ENCODE data around the gene AP5B1. TPM values are rescaled to one million over a fixed set of nuclear protein-coding genes. Genes with fewer than 3 reads are reported as not detected.
A peak's percentile ranks its signal among the peaks of the same experiment; 100 is the strongest.

Gene AP5B1
- total and polyA plus RNA-seq, 9 of the 15 experiments (the other 6 are each of a cell fraction or from before 2014, with no cell fraction given) = 0.51 to 24.2 (median 5.1) TPM

DNA sequence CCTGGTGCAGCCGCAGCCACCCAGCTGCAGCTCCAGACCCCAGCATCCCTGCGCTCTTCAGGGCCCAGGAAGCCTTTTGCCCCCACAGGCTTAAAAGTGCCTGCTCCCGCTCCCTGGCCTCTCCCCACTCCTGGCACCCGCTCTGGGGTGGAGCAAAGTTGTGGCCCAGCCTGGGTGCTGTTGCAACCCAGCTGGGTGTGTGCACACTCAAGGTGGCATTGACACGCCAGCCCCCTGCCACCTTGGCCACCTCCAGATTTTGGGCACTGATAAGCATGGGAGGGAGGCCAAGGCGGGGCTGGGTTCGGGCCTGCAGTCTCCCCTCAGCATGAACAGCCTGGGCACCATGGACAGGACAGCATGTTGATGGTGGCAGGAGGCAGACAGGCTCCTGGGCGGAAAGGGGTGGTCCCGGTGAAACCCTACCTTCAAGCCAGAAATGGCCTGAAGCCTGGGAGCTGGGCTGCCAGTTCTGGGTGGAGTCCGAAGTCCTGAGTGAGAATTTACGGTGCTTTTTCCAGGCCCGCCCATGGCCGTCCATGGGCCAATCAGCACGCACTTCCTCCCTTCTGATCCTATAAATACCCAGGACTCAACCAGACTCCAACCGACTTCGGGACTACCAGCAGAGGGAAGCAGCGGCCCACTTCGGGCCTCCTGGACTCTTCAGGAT lies 36.6 kb downstream of the AP5B1 start (continued):
- TF ChIP-seq, protein P1, sequence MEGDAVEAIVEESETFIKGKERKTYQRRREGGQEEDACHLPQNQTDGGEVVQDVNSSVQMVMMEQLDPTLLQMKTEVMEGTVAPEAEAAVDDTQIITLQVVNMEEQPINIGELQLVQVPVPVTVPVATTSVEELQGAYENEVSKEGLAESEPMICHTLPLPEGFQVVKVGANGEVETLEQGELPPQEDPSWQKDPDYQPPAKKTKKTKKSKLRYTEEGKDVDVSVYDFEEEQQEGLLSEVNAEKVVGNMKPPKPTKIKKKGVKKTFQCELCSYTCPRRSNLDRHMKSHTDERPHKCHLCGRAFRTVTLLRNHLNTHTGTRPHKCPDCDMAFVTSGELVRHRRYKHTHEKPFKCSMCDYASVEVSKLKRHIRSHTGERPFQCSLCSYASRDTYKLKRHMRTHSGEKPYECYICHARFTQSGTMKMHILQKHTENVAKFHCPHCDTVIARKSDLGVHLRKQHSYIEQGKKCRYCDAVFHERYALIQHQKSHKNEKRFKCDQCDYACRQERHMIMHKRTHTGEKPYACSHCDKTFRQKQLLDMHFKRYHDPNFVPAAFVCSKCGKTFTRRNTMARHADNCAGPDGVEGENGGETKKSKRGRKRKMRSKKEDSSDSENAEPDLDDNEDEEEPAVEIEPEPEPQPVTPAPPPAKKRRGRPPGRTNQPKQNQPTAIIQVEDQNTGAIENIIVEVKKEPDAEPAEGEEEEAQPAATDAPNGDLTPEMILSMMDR (IDR thresholded peaks at IDR 0.05 in 2 of 3, conservative IDR thresholded peaks at IDR 0.05 in 1 of 3; ENCODE audit: insufficient read depth in 2 of 3, low read depth in 1 of 3, low read length in 3 of 3) = peak; percentile 64 to 90 (median 78)
- no peak for TF ChIP-seq ZBTB17 (CRISPR knock-in tag; IDR thresholded peaks at IDR 0.05)
- no peak for TF ChIP-seq ZNF274 (IDR thresholded peaks at IDR 0.05; ENCODE audit: borderline replicate concordance, low read depth, low read length)
- no peak for TF ChIP-seq ZNF57 (CRISPR knock-in tag; IDR thresholded peaks at IDR 0.05)
- no peak for TF ChIP-seq RCOR1 (IDR thresholded peaks at IDR 0.05; ENCODE audit: borderline replicate concordance in 1 of 2, low read depth in 2 of 2, low read length in 2 of 2)
- TF ChIP-seq NFYB (IDR thresholded peaks at IDR 0.05; ENCODE audit: extremely low read depth, insufficient read length) = peak; percentile 87
- TF ChIP-seq, protein P2, sequence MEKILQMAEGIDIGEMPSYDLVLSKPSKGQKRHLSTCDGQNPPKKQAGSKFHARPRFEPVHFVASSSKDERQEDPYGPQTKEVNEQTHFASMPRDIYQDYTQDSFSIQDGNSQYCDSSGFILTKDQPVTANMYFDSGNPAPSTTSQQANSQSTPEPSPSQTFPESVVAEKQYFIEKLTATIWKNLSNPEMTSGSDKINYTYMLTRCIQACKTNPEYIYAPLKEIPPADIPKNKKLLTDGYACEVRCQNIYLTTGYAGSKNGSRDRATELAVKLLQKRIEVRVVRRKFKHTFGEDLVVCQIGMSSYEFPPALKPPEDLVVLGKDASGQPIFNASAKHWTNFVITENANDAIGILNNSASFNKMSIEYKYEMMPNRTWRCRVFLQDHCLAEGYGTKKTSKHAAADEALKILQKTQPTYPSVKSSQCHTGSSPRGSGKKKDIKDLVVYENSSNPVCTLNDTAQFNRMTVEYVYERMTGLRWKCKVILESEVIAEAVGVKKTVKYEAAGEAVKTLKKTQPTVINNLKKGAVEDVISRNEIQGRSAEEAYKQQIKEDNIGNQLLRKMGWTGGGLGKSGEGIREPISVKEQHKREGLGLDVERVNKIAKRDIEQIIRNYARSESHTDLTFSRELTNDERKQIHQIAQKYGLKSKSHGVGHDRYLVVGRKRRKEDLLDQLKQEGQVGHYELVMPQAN (IDR thresholded peaks at IDR 0.05; ENCODE audit: borderline replicate concordance) = no peak
- TF ChIP-seq HNRNPK (IDR thresholded peaks at IDR 0.05; ENCODE audit: low read depth, low read length, poor library complexity, severe bottlenecking) = no peak
- TF ChIP-seq, protein P3, sequence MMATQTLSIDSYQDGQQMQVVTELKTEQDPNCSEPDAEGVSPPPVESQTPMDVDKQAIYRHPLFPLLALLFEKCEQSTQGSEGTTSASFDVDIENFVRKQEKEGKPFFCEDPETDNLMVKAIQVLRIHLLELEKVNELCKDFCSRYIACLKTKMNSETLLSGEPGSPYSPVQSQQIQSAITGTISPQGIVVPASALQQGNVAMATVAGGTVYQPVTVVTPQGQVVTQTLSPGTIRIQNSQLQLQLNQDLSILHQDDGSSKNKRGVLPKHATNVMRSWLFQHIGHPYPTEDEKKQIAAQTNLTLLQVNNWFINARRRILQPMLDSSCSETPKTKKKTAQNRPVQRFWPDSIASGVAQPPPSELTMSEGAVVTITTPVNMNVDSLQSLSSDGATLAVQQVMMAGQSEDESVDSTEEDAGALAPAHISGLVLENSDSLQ (IDR thresholded peaks at IDR 0.05) = 0 out of 2 replicates have a peak, but pooled peaks have one; percentile 36
- TF ChIP-seq, protein P4, sequence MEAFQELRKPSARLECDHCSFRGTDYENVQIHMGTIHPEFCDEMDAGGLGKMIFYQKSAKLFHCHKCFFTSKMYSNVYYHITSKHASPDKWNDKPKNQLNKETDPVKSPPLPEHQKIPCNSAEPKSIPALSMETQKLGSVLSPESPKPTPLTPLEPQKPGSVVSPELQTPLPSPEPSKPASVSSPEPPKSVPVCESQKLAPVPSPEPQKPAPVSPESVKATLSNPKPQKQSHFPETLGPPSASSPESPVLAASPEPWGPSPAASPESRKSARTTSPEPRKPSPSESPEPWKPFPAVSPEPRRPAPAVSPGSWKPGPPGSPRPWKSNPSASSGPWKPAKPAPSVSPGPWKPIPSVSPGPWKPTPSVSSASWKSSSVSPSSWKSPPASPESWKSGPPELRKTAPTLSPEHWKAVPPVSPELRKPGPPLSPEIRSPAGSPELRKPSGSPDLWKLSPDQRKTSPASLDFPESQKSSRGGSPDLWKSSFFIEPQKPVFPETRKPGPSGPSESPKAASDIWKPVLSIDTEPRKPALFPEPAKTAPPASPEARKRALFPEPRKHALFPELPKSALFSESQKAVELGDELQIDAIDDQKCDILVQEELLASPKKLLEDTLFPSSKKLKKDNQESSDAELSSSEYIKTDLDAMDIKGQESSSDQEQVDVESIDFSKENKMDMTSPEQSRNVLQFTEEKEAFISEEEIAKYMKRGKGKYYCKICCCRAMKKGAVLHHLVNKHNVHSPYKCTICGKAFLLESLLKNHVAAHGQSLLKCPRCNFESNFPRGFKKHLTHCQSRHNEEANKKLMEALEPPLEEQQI (IDR thresholded peaks at IDR 0.05) = no peak
- no peak for TF ChIP-seq ZNF124 (CRISPR knock-in tag; IDR thresholded peaks at IDR 0.05)
- TF ChIP-seq XRCC3 (IDR thresholded peaks at IDR 0.05) = no peak
- TF ChIP-seq ZNF224 (CRISPR knock-in tag; IDR thresholded peaks at IDR 0.05) = no peak
- TF ChIP-seq PYGO2 (tag; IDR thresholded peaks at IDR 0.05) = no peak
- TF ChIP-seq CXXC5 (CRISPR knock-in tag; IDR thresholded peaks at IDR 0.05) = no peak
- no peak for TF ChIP-seq ZNF165 (CRISPR knock-in tag; IDR thresholded peaks at IDR 0.05; ENCODE audit: borderline replicate concordance)
